Activated CD4-positive, alpha-beta T cell treated with anti-CD3 and anti-CD28 coated beads for 48 hours (primary cell): ENCODE measurements around the gene XRCC3.

ENCODE experiments used
- DNase-seq: peaks from one replicate; pipeline ENCODE4 v3.0.0-alpha.2; 2020

The XRCC3 gene

GRCh38 chr14:103705504-103706284 is 9.6 kb downstream of the XRCC3 start:
- DNase-seq = no peak

GRCh38 chr14:103705118-103705503 is 10.1 kb downstream of the XRCC3 start:
- DNase-seq = no peak

GRCh38 chr14:103704708-103705107 is 10.5 kb downstream of the XRCC3 start:
- DNase-seq = no peak

GRCh38 chr14:103703433-103704385 is 11.5 kb downstream of the XRCC3 start:
- DNase-seq = no peak

- DNase-seq = no peak
Measured at GRCh38 chr14:103702497-103703432, 12.5 kb downstream of the XRCC3 start.

- no peak for DNase-seq
Measured at GRCh38 chr14:103702095-103702494, 13.2 kb downstream of the XRCC3 start.

- no peak for DNase-seq
Measured at GRCh38 chr14:103700753-103701490, 14.3 kb downstream of the XRCC3 start.

- DNase-seq = no peak
Measured at GRCh38 chr14:103699901-103700752, 15.1 kb downstream of the XRCC3 start.

GRCh38 chr14:103699261-103699661 is 16.0 kb downstream of the XRCC3 start:
- no peak for DNase-seq

GRCh38 chr14:103698380-103699260 is 16.6 kb downstream of the XRCC3 start:
- DNase-seq = no peak

GRCh38 chr14:103697603-103698379 is 17.5 kb downstream of the XRCC3 start:
- DNase-seq = no peak

- DNase-seq = no peak
Measured at GRCh38 chr14:103697206-103697602, 18.0 kb downstream of the XRCC3 start.

- no peak for DNase-seq
Measured at GRCh38 chr14:103696466-103697071, 18.7 kb downstream of the XRCC3 start.

GRCh38 chr14:103696070-103696402 is 19.2 kb downstream of the XRCC3 start:
- DNase-seq = no peak

GRCh38 chr14:103695296-103696069 is 19.8 kb downstream of the XRCC3 start:
- DNase-seq = no peak

GRCh38 chr14:103694572-103695026 is 20.7 kb downstream of the XRCC3 start:
- DNase-seq = no peak

GRCh38 chr14:103693515-103693914 is 21.7 kb downstream of the XRCC3 start:
- no peak for DNase-seq

- no peak for DNase-seq
Measured at GRCh38 chr14:103692871-103693270, 22.4 kb downstream of the XRCC3 start.
